Ascending aorta (tissue), 2 donors: ENCODE data around the gene FADS3. TPM values are rescaled to one million over a fixed set of nuclear protein-coding genes. Genes with fewer than 3 reads are reported as not detected.
A peak's percentile ranks its signal among the peaks of the same experiment; 100 is the strongest.

Source experiments
- DNase-seq, 2 donors: peaks; one replicate each; pipeline ENCODE4 v3.0.0-alpha.2; 2019; ENCODE audit warnings: low spot score in 2 of 2
- H3K27ac ChIP-seq, 2 donors: fragments of 200-600 bp; sonication (generic); one replicate each; pipeline ENCODE4 v1.5.1; 2016 to 2017; ENCODE audit warnings: mild to moderate bottlenecking in 1 of 2
- H3K27me3 ChIP-seq: fragments of 200-600 bp; sonication (generic); one replicate; pipeline ENCODE4 v1.5.1; 2017
- H3K36me3 ChIP-seq, 2 donors: fragments of 200-600 bp; sonication (generic); one replicate each; pipeline ENCODE4 v1.5.1; 2016
- H3K4me1 ChIP-seq, 2 donors: fragments of 200-600 bp; sonication (generic); one replicate each; pipeline ENCODE4 v1.5.1; 2016 to 2017; ENCODE audit warnings: mild to moderate bottlenecking in 1 of 2
- H3K4me3 ChIP-seq, 2 donors: fragments of 200-600 bp; sonication (generic); one replicate each; pipeline ENCODE4 v1.5.1; 2016 to 2017; ENCODE audit warnings: mild to moderate bottlenecking in 1 of 2
- H3K9me3 ChIP-seq, 2 donors: fragments of 200-600 bp; sonication (generic); one replicate each; pipeline ENCODE4 v1.5.1; 2016
- intact Hi-C: fragments of 100-400 bp; cut with DNase I; formaldehyde crosslinking; loops from one replicate; pipeline ENCODE4 v1.15.1; 2023
- total RNA-seq: library from RNA; depleted of rRNA; stranded (reverse); fragments of >200 nt; gene quantifications from one replicate; pipeline ENCODE4 v1.1.0, GENCODE V29; 2016
- TF ChIP-seq, protein P1 (sequence below), 3 experiments: fragments of 200-600 bp in 2 of 3; fragments of 450-650 bp in 1 of 3; sonication (generic) in 2 of 3; IDR thresholded peaks; one replicate each; pipeline ENCODE4 v1.5.1; 2016 to 2019; ENCODE audit warnings: antibody characterized with exemption in 3 of 3, mild to moderate bottlenecking in 1 of 3, moderate library complexity in 1 of 3

Gene FADS3
- total RNA-seq, 1 donor from 2014 or later, result 191 TPM

GRCh38 chr11:61863548-61864081 is 27.7 kb downstream of the FADS3 start:
- peaks cover 0 to 5% of the 10 kb centered on the region in 2 donors for H3K4me1 ChIP-seq
- peaks cover 31 to 53% of the 10 kb centered on the region in 2 donors for H3K36me3 ChIP-seq
- no peaks in the 10 kb centered on the region for H3K9me3 ChIP-seq
- no peak for DNase-seq
- no peak overlapping the region for H3K4me3 ChIP-seq
- no peak overlapping the region for H3K27ac ChIP-seq
- no peaks in the 10 kb centered on the region for H3K27me3 ChIP-seq
- intact Hi-C loops, result no loop called here
- TF ChIP-seq, protein P1, sequence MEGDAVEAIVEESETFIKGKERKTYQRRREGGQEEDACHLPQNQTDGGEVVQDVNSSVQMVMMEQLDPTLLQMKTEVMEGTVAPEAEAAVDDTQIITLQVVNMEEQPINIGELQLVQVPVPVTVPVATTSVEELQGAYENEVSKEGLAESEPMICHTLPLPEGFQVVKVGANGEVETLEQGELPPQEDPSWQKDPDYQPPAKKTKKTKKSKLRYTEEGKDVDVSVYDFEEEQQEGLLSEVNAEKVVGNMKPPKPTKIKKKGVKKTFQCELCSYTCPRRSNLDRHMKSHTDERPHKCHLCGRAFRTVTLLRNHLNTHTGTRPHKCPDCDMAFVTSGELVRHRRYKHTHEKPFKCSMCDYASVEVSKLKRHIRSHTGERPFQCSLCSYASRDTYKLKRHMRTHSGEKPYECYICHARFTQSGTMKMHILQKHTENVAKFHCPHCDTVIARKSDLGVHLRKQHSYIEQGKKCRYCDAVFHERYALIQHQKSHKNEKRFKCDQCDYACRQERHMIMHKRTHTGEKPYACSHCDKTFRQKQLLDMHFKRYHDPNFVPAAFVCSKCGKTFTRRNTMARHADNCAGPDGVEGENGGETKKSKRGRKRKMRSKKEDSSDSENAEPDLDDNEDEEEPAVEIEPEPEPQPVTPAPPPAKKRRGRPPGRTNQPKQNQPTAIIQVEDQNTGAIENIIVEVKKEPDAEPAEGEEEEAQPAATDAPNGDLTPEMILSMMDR (IDR thresholded peaks at IDR 0.05), result no peak

DNA sequence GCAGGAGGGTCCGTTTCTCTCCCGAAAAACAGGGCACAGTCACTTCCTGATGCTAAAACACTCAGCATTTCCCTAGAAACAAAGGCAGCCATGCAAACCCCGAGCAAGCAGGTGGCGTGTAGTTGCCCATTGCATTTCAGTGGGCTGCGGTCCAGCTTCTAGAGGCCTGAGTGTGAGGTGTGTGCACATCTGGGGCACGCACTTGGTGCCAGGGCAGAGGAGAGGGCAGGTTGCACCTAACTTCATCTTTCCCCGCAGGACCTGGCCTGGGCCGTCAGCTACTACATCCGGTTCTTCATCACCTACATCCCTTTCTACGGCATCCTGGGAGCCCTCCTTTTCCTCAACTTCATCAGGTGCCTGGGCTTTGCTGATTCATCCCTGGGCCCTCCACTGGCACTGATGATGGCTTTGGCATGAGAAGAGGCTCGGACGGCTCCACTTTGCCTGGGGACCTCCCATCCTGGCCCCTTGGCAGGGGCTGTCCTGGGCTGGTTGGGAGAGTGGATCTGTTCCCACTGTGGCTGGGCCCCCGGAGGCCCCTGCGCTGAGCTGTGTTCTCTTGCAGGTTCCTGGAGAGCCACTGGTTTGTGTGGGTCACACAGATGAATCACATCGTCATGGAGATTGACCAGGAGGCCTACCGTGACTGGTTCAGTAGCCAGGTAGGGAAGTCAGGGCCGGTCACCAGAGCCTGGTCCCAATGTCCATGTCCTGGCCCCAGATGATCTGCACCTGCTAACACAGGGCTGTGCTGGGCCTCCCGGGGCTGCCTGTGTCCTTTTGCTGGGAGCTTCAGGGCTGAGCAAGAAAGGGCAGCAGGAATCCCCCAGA is 28.4 kb downstream of the FADS3 start:
- peaks cover 31 to 56% of the 10 kb centered on the region in 2 donors for H3K36me3 ChIP-seq
- H3K4me1 ChIP-seq, result peaks cover 0 to 5% of the 10 kb centered on the region in 2 donors
- no peaks in the 10 kb centered on the region for H3K9me3 ChIP-seq
- intact Hi-C loops, result no loop called here
- no peaks in the 10 kb centered on the region for H3K27me3 ChIP-seq
- no peak for DNase-seq
- TF ChIP-seq, protein P1 (IDR thresholded peaks at IDR 0.05), result no peak
- H3K4me3 ChIP-seq, result no peak overlapping the region
- H3K27ac ChIP-seq, result no peak overlapping the region

DNA sequence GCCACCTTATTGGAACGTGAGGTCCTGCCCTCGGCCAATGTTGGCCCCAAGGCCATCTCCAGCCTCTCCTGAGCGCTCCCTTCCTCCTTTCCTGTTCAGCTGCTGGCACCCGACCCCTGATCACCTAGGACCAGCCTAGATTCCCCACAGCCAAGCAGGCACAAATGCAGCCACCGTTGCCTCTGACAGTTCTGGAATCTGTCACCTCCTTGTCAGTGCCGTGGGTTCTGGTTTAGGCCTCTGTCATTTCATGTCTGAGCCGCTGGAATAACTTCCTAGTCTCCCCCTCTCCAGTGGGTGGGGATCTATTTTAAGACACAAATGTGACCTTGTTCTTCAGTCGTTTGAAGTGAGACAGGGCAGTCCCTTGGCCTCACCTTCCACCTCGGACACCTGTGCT is 29.7 kb downstream of the FADS3 start:
- H3K4me3 ChIP-seq, result no peak overlapping the region
- H3K27ac ChIP-seq, result no peak overlapping the region
- no peak for DNase-seq
- H3K36me3 ChIP-seq, result peaks cover 42 to 65% of the 10 kb centered on the region in 2 donors
- TF ChIP-seq, protein P1 (IDR thresholded peaks at IDR 0.05), result no peak
- H3K4me1 ChIP-seq, result peaks cover 0 to 5% of the 10 kb centered on the region in 2 donors
- H3K9me3 ChIP-seq, result no peaks in the 10 kb centered on the region
- intact Hi-C loops, result no loop called here
- H3K27me3 ChIP-seq, result no peaks in the 10 kb centered on the region

DNA sequence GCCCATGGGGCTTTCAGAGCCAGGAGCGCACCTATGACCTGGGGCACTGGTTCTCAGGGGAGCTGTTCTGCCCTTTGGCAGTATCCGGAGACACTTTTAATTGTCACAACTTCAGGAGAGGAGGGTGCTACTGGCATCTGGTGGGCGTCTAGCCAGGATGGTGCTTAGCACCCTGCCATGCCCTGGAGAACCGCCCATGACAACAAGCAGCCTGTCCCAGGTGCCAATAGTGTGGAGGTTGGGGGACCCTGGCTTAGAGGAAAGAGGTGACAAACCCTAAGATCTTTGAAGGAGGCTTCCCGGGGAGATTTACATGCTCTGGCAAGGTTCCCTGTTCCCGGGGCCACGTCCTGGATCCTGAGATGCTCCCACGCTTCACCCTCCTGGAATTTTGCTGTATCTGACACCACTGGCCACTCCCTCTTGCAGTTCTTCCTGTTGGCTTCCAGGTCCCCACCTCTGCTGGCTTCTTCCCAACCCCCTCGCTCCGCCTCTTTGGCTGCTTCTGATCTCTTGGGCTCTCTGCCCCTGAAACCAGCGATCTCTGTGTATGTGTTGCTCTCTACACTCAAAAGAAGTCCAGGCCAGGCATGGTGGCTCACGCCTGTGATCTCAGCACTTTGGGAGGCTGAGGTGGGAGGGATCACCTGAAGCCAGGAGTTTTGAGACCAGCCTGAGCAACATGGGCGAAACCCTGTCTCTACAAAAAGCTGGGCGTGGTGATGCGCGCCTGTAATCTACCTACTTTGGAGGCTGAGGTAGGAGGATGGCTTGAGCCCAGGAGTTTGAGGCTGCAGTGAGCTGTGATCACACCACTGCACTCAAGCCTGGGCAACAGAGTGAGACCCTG is 31.1 kb downstream of the FADS3 start:
- H3K27me3 ChIP-seq, result no peaks in the 10 kb centered on the region
- no peaks in the 10 kb centered on the region for H3K9me3 ChIP-seq
- no peak overlapping the region for H3K4me3 ChIP-seq
- TF ChIP-seq, protein P1 (IDR thresholded peaks at IDR 0.05), result no peak
- intact Hi-C loops, result no loop called here
- no peak for DNase-seq
- peaks cover 0 to 5% of the 10 kb centered on the region in 2 donors for H3K4me1 ChIP-seq
- H3K36me3 ChIP-seq, result peaks cover 50 to 53% of the 10 kb centered on the region in 2 donors
- H3K27ac ChIP-seq, result peak overlapping the region; percentile 25 to 32

- intact Hi-C loops, result no loop called here
- Histone ChIP-seq H3K4me1 (peaks cover 0 to 14% of the 10 kb centered on the region in 2 donors), H3K27me3 (no peaks in the 10 kb centered on the region), H3K27ac (no peak overlapping the region), H3K36me3 (peaks cover 44 to 45% of the 10 kb centered on the region in 2 donors), H3K9me3 (no peaks in the 10 kb centered on the region), H3K4me3 (no peak overlapping the region)
- DNase-seq, result no peak
- TF ChIP-seq, protein P1 (IDR thresholded peaks at IDR 0.05), result no peak
Observed at GRCh38 chr11:61855939-61856680, 35.2 kb downstream of the FADS3 start.
